ENCODE data around the gene COL12A1.
"Not testable (repeated sequence)": the region's sequence is repeated elsewhere in the genome, so short reads cannot be mapped to it uniquely, and the experiment has no call there.

COL12A1 gene

DNA sequence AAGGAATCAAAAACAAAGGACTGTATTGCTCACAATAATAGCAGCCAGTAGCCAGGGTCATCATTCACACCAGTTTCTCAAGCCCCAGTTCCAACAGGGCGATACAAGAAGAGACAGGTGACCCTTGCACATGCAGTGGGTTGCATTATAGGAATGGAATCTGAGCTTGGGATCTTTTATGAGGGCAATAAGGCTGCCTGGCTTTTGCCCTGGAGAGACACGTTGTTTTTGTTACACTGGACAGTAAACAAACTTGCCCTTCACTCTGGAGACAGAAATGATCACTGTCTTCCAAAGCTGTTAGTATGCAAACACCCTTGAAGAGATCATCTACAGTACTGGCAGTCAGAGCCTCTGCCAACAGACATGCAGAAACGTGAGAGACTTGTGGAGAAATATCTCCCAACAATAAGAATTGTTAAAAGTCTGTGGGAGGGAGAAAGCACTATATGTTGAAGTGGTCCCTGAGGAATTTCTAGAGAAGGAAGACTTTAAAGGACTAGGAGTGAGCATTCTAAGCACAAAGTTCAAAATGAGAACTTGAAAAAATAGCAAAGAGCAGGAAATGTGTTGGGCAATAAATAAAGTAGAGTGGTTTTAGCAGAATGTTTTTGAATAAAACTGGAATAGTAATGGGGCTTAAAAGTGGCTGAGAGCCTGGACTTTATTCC, 6.2 kb upstream of the COL12A1 start:
- DNase-seq: no peak

GRCh38 chr6:75210885-75211739, 5.3 kb upstream of the COL12A1 start:
- DNase-seq: peak; percentile 72

DNA sequence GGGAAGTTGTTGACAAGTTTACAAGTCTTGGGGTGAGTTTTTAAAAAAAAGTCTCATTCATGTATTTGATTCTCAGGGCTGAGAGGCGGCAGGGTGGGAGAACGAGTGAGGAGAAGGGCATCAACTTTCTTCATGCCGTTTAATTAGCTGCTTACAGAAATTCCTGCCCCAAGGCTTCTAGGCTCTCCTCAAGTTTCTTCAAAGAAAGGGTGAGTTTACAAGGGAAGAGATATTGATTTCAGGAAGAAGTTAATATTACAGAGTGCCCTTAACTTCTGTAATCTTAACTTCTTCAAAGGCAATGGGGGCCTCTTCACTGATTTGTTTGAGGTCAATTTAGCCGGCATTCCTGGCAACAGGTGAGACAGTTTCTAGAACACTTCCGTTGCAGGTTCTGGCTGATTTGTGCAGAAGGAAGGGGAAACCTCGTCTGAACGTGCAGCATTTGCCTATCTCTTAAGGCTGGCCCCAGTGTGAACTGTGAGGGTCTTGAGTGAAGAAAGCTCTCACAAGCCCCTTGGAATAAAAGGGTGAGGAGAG, 3.4 kb upstream of the COL12A1 start:
- no peak for DNase-seq

DNA sequence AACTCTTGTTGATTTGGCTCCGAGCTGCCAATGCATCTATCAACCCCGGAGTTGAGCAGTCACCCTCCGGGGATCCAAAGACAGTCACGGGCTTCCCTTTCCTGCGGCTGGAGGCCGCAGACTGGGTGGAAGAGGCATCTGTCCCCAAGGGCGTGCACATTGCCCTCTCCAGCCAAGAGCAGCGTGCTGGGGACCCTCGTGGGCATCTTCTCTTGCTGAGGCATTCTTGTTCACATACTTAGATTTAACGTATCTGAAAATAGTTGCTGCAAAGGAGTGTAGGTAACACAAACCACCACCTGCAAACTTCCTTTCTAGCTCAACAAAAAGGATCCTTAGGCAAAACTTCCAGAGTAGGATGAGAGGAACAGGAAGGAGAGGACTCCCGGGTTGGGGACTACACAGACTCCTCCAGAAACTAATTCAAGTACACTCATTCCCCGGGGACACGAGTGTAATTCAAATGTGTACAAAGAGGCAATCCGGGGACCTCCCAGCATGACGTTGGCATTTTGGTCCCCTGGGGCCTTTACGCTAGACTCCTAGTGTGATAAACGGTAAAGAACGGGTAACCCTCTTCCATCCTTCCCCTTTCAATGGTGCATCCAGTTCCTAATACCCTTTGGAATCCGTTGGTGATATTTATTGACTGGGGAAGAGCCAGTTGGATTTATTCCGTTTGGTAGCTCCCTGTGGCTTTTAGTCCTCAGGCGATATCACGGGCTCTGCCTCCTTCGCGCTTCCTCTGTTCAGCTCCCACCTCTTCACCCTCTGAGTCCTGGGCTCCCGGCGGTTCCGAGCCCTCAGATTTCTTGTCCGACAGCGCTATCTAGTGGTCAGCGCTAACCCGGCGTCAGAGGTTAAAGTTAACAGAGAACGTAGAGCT, 2.7 kb upstream of the COL12A1 start:
- peak; percentile 84 for DNase-seq

DNA sequence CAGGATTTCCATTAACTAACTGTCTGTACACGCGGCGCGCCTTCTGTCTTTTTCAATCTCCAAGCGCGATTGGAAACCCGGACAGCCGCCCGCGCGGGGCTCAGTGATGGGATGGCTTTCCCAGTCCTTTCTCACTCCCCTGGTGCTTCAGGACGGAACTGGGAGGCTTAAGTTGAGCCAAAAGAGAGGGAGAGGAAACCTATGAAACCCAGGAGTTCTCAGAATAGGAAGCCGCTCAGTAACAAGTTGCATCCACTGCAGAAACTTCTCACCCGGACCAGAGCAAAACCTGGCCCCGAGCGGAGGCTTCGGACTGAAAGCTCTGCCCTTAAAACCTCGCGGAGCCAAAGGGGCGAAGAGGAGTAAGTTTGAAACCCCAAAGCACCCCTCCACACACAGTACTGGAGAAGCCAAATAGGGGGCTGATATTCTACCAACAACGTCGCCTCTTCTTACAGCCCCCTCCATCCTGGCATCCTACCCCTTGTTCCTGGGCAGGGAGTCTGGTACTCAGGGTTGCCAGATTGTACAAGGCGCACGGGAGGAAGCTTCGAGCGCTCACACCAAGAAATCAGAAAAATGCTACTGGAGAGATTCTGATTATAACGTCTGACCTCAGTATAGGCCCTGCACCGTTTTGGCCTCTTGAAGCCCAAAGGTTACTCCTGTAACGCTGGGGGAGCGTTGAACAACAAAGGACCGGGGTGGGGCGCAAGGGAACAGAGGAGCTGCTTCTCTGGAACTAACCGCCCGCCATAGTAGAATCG, 906 bp upstream of the COL12A1 start:
- peak; percentile 68 for DNase-seq

DNA sequence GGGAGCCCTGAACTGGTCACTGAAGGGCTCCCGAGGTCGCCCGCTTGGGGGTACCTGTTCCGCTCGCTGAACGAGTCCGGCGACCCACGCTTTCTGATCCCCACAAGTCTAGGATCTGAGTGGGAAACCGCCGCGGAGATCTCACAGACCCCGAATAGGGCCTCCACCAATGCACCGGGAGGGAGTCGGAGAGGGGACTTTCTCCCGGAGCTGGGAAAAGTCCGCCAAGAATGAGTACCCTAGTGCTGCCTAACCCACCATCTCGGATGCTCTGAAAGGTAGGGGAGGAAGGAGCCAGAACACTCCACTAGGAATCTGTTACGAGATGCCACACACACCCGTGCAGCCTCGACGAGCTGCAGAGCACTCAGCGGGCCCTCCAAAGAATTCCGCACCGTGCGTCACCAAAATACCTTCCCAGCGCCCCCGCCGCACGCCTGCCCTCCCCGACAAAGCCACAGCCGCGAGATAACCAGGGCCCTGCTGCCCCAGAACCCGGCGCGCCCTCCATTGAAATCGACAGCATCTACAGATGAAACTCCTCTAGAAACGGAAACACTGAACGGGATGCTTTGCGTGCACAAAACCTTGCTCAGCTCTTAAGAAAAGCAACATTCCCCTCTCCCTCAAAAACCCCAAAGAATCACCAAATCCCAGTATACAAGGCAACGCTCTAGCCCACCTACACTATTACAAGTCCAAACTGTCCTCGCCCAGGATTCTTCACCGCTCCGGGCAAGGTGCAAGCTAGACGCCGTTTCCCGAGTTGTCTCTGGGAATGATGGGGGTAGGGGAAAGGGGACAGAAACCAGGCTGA, 686 bp downstream of the COL12A1 start:
- DNase-seq: peak; percentile 87

DNA sequence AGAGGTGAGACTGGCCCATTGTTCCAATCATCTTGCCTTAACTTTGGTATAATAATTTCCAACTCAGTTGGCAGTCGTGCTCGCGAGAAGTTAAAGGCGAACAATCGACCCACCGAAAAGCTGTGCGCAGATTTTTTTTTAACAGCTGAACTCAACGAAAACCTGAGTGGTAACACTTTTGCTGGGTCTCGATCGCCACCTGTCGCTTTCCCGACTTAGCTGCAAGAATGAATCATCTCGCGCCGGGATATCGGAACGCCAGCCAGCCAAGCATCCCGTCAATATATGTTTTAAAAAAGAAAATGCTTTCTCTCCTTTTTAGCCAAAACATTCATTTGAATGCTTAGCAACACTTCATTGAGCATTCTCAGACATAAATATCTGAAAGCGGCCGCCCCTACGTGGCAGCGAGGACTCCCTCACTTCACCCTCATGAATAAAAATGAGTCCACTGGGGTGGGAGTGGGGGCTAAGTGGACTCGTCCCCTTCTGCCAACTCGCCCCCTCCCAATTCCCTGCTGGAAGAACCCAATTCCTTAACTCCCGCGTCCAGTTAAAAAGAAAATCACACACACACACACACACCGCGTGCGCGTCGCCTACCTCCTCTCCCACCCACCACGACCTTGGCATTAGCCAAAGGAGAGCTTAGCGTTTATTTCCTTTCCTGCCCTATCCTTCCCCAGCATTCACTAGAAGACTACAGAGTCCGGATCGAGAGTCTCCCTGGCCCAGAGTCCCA, 1.5 kb downstream of the COL12A1 start:
- peak; percentile 93 for DNase-seq

GRCh38 chr6:75203721-75204120, 2.1 kb downstream of the COL12A1 start:
- peak; percentile 40 for DNase-seq

GRCh38 chr6:75202676-75203131, 3.1 kb downstream of the COL12A1 start:
- DNase-seq: peak; percentile 39

DNA sequence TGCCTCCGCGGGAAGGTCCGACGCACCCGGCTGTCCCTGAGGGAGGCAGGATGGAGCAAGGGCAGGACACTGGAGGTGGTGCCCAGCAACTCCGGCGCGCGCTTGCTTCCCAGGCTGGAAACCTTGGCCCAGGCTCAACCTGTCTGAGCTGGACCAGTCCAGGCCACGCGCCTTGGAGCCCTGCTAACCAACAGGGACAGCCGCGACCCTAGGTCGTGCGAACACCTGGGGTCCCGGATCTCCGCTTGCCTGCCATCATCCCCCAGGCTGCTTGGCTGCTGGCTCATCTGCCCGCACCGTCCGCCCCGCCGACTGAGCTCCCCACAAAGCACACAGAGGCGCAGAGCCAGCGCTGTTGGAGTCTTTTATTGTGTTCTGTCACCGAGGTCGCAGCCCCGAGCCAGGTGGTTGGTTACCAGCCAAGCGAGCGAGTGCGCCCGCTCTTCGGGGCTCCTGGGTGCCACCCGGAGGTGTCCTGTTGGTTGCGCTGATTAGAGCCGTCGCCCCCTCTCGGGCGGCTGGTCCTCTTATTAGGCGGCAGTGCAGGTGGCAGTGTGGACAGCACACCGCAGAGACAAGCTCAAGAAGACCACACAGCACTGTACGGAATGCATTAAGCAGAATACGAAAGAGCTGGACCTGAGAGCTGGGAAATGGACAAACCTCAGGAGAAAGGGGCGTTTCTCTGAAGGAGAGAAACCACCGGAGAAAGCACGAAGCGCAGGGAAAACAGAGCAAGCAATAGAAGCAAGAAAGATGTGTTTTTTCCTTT, 3.8 kb downstream of the COL12A1 start:
- peak; percentile 52 for DNase-seq

DNA sequence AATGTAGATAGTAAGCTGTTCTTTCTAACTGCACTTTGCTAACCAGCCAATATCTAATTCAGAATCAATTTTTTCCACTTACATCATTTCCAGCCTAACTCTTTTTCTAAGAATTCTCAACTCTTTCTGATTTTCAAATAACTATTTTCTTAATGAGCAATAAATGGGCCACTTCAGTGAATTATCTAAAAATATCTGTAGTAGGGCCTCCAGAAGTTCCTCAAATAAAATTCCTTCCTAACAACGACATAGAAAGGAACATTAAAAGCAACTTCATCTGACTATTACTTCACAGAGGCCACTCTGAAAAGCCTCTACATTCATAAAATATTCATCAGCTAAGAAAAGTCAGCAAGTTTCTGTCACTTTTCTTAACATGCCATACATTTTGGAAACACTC, 4.8 kb downstream of the COL12A1 start:
- peak; percentile 74 for DNase-seq

DNA sequence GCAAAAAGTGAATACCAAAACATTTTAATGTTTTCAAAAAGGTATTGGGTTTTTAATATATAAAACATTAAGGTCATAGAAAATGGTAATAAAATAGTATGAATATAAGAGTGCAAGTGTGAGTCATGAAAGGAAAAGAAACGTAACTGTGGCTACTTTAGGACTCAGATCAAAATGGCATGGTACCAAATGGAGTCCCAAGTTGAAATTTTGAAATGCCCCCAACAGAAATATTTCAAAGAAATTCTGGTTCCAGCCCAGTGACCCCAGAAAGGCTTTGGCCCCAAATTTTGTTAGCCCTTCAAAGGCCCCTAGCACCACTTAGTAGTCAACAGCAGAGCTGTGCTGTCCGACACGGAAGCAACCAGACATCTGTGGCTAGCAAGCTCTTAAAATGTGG, 6.0 kb downstream of the COL12A1 start:
- DNase-seq: peak; percentile 32

GRCh38 chr6:75196081-75196687, 9.7 kb downstream of the COL12A1 start:
- peak; percentile 88 for DNase-seq

DNA sequence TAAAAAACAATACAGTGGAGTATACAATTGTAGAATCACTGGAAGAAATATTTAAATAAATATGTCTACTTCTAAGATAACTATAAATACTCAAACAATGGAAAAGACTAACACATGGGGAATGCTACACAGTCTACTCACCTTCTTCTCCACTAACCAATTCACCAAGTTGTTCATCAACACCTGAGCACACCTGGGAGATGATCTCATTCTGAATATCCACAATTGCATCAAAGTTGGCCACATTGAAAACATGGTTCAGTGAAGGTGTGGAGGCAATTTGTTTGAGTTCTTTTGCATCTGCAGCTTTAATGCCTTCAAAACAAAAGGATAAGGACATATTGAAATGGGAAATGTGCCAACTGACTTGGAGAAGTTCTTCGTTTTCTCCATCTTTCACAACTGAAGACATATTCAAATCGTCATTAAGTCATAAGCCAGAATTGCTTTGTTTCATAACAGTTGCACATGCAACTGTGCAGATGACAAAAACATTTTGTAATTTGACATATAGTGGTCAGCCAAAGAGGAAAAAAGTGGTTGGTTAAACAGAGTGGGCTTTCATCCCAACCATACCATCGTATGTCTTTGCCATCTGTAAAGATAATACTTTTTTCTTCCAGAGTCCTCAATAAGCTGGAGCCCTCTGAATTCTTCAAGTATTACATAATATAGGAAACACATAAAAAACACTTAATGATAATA, 17.5 kb downstream of the COL12A1 start:
- DNase-seq: no peak

GRCh38 chr6:75186581-75186980, 19.3 kb downstream of the COL12A1 start:
- not testable (repeated sequence) for DNase-seq

DNA sequence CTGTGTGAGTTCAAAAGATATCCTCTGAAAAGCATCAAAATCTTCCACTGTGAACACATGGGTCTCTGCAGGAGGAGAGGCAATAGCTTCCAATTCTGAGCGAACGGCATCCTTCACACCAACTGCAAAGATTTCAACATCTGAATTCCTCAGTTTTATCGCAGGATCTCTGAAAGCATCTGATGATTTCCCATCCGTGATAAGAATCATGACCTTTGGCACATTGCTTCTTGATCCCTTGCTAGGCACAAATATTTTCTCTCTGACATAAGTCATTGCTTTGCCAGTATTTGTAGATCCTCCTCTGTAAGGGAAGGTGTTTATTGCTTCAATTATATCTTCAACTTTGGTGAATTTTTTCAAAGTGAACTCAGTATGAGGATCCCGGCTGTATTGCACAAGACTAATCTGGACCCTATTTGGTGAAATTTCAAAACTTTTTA, 22.7 kb downstream of the COL12A1 start:
- DNase-seq: peak; percentile 26

- DNase-seq: no peak
These were observed 25.0 kb downstream of the COL12A1 start for GRCh38 chr6:75180864-75181263.

- no peak for DNase-seq
These were observed 27.1 kb downstream of the COL12A1 start for GRCh38 chr6:75178757-75179156.

Data from fibroblast of skin of back (primary cell).